NCI-H1694 (cell line): Measurements from ENCODE around the gene RNF10.
"Not testable (repeated sequence)": the region's sequence is repeated elsewhere in the genome, so short reads cannot be mapped to it uniquely, and the experiment has no call there.

ENCODE experiments used
- DNase-seq: peaks from one replicate; lab custom pipeline; 2025; lab: John Stamatoyannopoulos, UW

The RNF10 gene

DNA sequence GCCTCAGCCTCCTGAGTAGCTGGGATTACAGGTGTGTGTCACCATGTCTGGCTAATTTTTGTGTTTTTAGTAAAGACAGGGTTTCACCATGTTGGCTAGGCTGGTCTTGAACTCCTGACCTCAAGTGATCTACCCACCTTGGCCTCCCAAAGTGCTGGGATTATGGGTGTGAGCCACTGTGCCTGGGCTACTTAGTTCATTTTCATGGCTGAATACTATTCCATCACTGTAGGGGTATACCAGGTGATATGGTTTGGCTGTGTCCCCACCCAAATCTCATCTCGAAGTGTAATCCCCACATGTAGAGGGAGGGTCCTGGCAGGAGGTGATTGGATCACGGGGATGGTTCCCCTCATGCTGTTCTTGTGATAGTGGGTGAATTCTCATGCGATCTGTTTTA, 83.0 kb downstream of the RNF10 start:
- DNase-seq: not testable (repeated sequence)

GRCh38 chr12:120617767-120618166, 83.6 kb downstream of the RNF10 start:
- DNase-seq: not testable (repeated sequence)

DNA sequence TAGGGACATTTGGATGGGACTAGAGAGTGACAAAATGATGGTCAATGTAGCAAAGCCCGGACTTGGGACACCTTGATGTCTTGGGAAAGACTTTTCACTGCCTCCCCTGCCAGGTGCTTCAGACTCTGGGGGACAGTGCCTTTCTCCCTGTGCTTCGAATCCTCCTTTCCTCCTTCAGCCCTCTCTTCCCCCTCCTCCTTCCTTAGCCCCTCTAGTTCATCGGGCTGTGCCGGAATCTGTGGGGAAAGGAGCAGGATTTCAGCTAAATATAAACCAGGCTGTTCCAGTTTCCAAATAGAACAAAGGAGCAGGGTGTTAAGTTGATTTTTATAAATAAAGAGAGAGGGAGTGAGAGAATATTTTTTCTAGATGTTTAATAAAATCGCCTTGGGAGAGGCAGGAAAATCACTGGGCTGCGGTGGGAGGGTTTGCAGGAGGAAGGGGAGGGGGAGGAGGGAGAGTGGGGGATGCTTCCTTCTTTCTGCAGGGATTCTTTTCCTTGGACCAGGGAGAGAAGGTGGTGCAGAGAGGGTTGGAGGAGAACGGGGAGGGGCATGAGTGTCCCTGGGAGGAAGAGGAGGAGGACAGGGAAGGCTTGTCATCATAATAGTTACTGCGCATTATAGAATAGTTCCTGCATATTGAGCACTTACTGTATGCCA, 84.9 kb downstream of the RNF10 start:
- DNase-seq: no peak

- no peak for DNase-seq
Measured at GRCh38 chr12:120620624-120621023, 86.5 kb downstream of the RNF10 start.

DNA sequence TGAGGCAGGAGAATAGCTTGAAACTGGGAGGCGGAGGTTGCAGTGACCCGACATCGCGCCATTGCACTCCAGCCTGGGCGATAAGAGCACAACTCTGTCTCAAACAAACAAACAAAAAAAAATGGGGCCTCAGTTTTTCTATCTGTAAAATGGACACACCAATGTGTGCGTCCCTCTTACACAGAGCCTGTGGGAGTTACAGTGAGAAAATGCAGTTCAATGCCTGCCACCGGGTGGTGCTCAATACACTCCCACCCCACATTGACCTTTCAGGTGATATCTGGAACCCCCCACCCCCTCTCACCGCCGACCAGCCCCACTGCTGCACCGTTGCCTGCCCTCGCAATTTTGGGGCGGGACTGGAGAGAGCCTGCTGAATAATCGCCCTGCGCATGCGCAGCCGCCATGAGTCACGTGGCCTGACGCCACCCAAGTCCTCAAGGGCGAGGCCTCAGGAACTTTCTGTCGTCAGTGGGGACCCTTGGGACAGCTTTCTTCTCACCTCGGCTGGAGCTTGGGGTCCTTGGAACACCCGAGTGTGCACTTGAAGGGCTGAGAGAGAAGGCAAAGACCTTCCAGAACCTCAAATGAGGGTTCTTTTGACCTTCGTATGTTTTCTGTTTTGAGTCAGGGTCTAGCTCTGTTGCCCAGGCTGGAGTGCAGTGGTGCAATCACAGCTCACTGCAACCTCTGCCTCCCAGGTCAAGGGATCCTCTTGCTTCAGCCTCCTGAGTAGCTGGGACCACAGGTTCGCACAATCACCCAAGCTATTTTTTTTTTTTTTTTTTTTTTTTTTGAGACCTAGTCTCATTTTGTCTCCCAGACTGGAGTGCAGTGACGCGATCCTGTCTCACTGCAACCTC, 91.6 kb downstream of the RNF10 start:
- DNase-seq: no peak
